Stomach (tissue), 4 donors: ENCODE results near the gene PCP4L1.

Experiments used
- EP300 ChIP-seq: sonication (generic); formaldehyde crosslinking; IDR thresholded peaks from one replicate; pipeline ENCODE4 v1.6.1; 2017; ENCODE audit warnings: antibody characterized with exemption
- POLR2A ChIP-seq, 4 donors: fragments of 450-650 bp; IDR thresholded peaks; one replicate each; pipeline ENCODE4 v1.6.1; 2016; ENCODE audit warnings: antibody characterized with exemption in 4 of 4, control low read depth in 2 of 4, mild to moderate bottlenecking in 1 of 4, moderate library complexity in 1 of 4
- POLR2AphosphoS5 ChIP-seq, 3 donors: sonication (generic); formaldehyde crosslinking; IDR thresholded peaks; one replicate each; pipeline ENCODE4 v1.6.1; 2016; ENCODE audit warnings: antibody characterized with exemption in 3 of 3
- TF ChIP-seq, protein P1 (sequence below), 7 experiments: fragments of 450-650 bp in 4 of 7; fragments of 200-600 bp in 3 of 7; sonication (generic) in 3 of 7; IDR thresholded peaks; one replicate each; pipeline ENCODE4 v1.5.1; 2016 to 2019; ENCODE audit warnings: antibody characterized with exemption in 7 of 7, control low read depth in 2 of 7, mild to moderate bottlenecking in 1 of 7

- TF ChIP-seq, protein P1, sequence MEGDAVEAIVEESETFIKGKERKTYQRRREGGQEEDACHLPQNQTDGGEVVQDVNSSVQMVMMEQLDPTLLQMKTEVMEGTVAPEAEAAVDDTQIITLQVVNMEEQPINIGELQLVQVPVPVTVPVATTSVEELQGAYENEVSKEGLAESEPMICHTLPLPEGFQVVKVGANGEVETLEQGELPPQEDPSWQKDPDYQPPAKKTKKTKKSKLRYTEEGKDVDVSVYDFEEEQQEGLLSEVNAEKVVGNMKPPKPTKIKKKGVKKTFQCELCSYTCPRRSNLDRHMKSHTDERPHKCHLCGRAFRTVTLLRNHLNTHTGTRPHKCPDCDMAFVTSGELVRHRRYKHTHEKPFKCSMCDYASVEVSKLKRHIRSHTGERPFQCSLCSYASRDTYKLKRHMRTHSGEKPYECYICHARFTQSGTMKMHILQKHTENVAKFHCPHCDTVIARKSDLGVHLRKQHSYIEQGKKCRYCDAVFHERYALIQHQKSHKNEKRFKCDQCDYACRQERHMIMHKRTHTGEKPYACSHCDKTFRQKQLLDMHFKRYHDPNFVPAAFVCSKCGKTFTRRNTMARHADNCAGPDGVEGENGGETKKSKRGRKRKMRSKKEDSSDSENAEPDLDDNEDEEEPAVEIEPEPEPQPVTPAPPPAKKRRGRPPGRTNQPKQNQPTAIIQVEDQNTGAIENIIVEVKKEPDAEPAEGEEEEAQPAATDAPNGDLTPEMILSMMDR (IDR thresholded peaks at IDR 0.05): no peak
- TF ChIP-seq POLR2A (IDR thresholded peaks at IDR 0.05) (no peak), POLR2AphosphoS5 (IDR thresholded peaks at IDR 0.05) (no peak), EP300 (no peak)
These were observed 16.3 kb downstream of the PCP4L1 start for GRCh38 chr1:161274874-161275273.
